GM20431 (cell line): ENCODE measurements around the gene REX1BD.
"Not testable (repeated sequence)": the region's sequence is repeated elsewhere in the genome, so short reads cannot be mapped to it uniquely, and the experiment has no call there.

Experiments used
- in situ Hi-C: fragments of 300-500 bp; cut with MseI, MboI; formaldehyde crosslinking; loops from one replicate; pipeline ENCODE4 v1.15.0; 2020; ENCODE audit warnings: low sequenced_read_pairs; ENCODE audit not compliant: unreplicated experiment

The REX1BD gene

DNA sequence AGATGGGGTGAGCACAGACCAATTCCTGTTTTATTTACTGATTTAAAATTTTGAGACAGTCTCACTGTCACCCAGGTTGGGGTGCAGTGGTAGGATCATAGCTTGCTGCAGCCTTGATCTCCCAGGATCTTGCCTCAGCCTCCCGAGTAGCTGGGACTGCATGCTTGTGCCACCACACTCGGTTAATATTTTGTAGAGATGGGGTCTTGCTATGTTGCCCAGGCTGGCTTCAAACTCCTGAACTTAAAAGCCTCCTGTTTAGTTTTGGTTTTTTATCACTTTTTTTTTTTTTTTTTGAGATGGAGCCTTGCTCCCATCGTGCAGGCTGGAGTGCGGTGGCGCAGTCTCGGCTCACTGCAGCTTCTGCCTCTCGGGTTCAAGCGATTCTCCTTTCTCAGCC is 12.2 kb upstream of the REX1BD start:
- in situ Hi-C loops: no loop called here

DNA sequence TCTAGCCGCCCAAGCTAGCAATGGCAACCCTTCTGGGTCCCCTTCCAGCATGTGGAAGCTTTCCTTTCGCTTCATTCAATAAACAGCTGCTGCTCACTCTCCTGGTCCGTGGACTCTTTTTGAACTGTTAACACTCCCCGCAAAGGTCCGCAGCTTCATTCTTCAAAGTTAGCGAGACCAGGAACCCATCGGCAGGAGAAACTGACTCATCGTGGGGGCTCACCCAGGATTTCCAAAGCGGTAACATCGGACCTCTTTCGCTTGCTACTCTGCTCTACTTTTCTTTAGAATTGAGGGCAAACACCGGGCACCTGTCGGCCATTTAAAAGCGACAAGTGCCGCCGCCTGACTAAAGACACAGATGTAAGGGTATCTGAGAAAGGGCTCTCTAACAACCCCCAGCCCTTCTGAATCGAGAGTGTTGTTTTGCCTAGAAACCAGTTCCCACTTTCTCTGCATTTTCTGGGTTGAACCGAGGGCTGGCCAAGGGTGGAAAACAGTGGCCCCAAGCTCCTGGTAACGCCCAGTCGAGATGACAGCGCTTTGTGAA is 11.2 kb upstream of the REX1BD start:
- in situ Hi-C loops: no loop called here

DNA sequence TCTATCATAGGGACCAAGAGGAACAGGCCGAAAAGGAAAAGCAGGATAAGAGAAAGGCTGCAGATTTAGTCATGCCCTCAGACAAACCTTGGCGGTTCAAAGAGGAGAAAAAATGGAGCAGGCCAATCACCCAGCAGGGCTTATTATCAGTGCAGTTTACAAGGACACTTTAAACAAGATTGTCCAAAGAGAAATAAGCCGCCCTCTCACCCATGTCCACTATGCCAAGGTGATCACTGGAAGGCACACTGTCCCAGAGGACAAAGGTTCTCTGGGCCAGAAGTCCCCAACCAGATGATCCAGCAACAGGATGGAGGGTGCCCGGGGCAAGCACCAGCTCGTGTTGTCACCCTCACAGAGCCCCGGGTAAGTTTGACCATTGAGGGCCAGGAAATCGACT is 8.3 kb upstream of the REX1BD start:
- in situ Hi-C loops: no loop called here

DNA sequence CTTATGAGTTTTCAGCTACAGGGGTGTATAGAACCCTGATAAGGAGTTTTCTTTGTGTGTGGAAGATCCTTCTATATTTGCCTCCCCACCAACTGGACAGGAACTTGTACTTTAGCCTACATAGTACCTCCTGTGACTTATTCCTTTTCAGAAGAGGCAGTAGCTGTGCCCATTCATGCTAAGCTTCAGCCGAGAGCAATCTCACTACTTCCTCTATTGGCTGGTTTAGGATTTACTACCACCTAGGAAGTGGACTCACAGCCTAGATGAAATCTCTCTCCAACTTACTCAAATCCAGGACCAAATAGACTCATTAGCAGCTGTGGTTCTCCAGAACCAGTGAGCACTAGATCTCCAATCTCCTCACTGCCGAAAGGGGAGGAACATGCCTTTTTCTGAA is 2.3 kb upstream of the REX1BD start:
- in situ Hi-C loops: no loop called here

DNA sequence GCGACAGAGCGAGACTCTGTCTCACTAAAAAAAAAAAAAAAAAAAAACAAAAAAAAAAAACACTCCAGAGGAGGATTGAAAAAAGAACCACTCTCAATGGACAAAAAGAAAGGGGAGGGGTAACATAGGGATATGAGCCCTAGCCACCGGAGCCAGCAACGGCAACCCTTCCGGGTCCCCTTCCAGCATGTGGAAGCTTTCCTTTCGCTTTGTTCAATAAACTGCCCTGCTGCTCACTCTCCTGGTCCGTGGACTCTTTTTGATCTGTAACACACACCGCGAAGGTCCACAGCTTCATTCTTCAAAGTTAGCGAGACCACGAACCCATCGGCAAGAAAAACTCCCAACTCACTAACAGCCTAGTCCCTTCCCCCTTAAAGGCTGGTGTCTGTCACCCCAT is 1.0 kb upstream of the REX1BD start:
- in situ Hi-C loops: no loop called here

DNA sequence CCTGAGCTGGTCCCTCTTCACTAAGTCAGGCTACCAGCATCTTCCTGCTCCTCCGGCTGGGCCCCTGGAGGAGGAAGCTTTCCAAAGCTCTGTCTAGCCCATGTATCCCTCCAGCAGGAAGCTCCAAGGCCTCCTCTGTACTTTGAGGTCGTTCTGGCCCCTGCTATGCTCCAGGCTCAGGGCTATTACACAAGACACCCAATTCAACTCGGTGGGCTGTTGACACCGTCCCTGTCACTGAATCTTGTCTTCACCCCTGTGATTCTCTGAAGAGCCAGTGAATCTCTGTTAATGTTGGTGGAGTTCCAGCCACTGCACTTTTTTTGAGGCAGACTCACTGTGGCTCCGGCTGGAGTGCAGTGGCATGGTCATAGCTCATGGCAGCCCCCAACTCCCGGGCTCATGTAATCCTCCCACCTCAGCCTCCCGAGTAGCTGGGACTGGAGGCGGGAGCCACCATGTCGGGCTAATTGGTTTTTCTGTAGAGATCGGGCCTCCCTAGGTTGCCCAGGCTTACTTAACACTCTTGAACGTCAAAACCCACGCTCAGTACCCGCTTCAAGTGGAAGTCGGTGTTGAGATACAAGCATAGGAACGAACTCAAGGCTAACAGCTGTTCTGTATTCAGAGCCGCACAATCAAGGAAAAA is 512 bp upstream of the REX1BD start:
- in situ Hi-C loops: no loop called here

DNA sequence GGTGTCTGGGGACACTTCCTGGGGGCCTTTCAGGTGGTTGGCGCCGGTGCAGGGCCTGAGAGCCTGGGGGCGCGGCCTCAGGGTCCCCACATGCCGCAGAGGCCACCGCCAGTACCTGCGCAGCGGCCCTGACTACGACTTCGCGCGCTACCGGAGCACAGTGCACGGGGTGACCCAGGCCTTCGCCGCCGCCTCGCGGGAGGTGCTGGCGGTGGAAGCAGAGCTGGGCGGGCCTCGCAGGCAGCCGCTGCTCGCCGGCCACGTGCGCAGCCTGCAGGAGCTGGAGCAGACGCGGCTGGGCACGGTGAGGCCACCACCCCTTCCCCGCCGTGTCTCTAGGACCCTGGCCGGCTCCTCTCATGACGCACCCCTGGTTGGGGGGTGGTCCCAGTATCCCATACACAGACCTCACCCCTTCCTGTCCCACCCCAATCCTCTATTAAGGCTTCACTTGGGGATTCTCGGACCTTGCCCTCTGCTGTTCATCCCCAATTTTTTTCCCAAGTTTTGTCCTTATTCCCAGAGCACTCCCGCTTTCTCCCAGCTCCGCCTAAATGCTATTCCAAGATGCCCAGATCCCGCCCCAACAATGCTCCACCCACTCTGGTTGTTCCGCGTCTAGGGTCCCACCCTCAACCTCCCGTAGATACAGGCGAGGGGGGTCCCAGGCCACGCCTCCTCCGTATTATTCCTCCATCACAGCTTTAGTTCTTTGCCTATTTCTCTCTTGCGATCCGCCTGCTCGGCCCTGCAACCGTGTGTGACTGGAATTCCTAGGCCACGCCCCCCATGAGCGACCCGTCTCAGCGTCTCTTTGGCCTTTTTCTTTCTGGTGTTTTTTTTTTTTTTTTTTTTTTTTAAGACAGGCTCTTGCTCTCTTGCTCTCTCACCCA is 1.0 kb downstream of the REX1BD start:
- in situ Hi-C loops: no loop called here

DNA sequence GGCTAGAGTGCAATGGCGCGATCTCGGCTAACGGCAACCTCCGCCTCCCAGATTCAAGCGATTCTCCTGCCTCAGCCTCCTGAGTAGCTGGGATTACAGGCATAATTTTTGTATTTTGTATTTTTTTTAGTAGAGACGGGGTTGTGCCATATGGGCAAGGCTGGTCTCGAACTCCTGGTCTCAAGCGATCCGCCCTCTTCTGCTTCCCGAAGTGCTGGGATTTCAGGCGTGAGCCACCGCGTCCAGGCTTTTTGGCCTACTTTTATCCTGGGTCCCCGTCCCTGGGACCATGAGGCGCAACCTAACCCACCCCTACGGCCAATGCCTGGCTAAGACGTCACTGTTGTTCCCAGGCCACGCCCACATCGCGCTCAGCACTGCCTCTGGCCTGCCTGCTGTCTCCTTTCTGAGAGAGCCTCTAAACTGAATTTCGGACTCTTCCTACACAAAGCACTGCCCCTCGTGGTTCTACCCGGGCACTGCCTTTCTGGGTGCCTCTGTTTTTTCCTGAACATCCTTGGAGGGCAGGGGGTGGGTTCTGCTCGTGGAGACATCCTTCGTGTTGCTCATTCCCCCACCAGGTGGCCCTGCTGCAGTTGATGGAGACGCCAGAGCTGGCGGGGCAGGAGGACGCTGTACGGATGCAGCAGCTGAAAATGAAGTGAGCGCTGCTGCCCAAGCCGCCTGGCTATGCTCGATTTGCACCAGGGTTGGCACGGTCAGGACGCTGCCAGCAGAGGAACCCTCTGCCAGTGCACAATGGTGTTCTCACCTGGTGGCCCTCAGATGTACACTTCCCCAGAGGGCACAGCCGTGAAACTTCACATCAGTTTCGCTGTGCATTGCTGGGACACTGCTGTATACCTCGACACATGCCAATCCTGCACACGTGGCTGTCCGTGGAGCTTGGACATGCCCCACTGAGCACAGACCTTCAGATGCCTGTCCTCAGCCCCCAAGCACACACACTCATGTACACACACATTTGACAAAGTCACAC is 2.0 kb downstream of the REX1BD start:
- in situ Hi-C loops: no loop called here

DNA sequence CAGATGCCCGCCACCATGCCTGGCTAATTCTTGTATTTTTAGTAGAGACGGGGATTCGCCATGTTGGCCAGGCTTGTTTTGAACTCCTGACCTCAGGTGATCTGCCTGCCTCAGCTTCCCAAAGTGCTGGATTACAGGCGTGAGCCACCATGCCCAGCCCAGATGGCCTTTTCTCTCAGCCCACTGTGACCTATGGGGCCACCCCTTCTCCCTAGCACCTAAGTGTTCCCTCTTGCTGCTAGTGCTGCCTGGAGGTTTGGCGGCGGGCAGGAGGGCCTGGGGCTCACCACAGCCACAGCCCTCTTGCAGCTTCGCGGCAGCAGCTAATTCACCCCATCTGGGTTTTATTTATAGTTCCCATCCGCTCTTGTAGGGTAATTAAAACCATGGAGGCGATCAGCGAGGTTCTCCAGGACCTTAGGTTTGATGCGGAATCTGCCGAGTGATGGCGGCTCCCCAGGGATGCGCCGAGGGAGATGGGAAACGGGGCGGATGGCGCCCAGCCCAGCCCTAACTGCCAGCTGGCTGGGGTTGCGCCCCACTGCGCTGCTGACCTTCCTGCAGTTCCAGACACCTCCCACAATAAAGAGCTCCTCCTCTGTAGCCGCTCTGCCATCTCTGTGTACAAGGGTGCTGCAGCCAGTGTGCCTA is 3.3 kb downstream of the REX1BD start:
- in situ Hi-C loops: no loop called here

DNA sequence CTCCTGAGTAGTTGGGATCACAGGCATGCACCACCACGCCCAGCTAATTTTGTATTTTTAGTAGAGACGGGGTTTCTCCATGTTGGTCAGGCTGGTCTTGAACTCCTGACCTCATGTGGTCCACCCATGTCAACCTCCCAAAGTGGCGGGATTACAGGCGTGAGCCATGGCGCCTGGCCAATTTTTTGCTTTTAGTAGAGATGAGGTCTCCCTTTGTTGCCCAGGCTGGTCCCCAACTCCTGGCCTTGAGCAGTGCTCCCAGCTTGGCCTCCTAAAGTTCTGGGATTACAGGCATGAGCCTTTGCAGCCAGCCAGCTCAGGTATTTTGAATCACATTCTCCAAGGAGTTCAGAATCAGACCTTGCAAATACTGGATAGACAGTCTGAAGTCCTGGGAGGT is 4.1 kb downstream of the REX1BD start:
- in situ Hi-C loops: not testable (repeated sequence)

DNA sequence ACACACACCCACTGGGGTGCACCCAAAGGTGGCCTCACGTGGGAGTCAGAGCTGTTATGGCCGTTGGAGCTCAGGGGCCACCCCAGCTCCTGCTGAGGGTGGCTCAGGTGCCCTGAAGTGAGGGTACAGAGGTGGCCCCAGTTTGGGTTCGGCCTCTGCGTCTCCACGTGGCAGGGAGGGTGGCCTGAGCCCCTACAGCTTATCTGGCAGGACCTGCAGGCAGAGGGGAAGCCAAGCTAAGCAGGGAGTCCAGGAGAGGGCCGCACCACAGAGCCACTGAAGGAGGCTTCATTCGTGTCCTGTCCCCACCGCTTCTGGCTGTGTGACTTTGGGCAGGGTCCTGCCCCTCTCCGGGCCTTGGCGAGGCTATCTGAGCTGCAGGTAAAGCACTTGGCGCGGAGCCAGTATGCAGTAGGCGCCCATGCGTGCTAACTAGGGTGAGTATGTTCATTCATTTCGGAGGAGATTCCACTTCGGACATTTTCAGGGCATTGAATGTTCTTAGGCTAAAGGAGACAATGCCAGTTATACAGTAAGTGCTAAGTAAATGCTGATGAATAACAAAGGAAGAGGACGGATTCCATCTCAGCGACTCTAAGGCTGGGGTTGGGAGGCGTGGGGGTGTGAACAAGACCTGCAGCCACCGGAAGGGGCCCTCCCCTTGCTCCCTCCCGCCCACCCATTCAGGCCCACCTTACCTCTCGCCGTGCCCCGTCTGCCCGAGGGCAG is 4.9 kb downstream of the REX1BD start:
- in situ Hi-C loops: no loop called here

DNA sequence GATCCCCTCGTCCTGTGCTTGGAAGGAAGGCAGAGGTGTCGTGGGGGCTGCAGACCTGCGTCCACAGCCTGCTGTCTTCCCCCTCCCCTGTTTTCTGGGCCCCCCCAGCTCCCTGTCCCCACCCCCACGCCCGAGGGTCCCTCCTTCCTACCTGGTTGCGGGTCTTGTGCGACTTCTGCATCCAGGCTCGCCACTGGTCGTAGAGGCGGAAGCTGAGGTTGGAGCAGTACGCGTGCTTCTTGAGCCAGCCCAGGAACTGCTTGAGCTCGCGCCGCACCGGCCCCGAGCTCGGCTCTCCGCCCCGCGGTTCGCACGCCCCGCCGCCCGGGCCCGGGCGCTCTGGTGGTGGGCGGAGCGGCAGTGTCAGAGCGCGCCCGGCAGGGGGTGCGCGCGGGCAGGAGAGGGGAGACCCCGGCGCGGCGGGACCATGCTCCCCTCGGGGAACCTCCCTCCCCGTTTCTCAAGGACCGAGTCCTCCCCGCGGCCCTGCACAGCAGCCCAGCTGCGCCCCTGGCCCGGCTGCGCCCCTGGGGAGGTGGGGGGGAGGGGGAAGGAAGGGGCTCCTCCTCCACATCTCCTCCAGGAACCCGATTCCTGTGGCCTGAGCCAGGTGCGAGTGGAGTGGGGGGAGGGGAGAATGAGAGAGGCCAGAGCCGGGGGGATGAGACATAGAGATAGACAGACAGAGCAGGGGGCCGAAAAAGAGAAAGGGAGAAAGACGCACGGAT is 5.7 kb downstream of the REX1BD start:
- in situ Hi-C loops: no loop called here

DNA sequence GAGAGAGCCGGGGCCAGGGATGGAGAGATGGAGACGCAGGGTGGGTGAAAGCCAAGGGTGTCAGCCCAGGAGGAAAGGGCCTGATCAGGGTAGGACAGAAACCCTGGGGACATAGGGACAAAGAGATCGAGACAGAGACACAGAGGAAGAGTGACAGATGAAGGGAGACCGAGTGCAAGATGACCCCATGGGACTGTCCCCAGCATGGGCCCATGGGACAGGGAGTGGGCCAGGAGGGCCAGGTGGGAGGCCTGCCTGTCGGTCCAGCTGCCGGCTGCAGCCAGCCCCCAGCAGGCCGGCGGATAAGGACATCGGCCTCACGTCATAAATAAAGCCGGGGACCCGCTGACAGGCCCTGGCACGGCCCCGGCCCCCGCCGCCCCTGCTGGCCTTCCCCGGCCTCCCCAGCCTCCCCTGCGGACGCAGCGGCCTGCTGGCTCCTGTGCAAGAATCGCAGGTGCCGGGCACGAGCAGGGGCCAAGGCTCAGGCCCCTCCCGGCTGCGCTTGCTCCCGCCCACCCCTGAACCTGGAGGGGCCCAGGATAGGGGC is 6.3 kb downstream of the REX1BD start:
- in situ Hi-C loops: no loop called here

DNA sequence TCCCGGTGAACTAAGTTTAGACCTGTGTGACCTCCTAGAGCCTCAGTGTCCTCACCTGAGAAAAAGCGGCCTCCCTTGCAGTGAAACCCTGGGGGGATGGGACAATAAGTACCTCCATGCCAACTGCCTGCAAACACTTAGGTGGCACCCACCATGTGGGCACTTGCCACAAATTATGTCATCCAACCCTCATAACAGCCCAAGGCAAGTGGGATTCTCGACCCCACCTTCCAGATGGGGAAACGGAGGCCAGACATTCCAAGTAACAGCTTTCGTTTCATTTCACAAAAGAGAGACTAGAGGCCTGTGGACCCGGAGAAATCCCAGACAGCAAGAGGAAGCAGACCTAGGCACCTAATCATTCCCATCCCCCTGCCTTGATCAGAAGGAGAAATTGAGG is 6.9 kb downstream of the REX1BD start:
- in situ Hi-C loops: no loop called here

DNA sequence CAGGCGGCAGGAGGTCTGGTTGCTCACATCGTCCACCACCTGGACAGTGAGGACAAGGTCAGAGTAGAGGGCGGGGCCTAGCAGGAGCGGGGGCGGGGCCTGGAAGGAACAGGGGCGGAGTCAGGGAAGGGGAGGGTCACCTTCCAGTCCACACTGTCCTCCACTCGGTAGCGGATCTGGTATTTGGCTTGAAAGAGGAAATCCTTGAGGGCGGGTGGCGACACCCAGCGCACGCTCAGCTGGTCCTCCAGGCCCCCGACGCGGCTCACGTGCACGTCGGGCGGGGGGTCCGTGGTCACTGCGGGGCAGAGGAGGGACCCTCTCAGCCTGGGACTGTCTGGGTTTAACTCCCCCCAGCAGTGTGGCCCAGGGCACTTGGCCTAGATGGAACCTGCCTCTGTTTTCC is 8.2 kb downstream of the REX1BD start:
- in situ Hi-C loops: no loop called here

DNA sequence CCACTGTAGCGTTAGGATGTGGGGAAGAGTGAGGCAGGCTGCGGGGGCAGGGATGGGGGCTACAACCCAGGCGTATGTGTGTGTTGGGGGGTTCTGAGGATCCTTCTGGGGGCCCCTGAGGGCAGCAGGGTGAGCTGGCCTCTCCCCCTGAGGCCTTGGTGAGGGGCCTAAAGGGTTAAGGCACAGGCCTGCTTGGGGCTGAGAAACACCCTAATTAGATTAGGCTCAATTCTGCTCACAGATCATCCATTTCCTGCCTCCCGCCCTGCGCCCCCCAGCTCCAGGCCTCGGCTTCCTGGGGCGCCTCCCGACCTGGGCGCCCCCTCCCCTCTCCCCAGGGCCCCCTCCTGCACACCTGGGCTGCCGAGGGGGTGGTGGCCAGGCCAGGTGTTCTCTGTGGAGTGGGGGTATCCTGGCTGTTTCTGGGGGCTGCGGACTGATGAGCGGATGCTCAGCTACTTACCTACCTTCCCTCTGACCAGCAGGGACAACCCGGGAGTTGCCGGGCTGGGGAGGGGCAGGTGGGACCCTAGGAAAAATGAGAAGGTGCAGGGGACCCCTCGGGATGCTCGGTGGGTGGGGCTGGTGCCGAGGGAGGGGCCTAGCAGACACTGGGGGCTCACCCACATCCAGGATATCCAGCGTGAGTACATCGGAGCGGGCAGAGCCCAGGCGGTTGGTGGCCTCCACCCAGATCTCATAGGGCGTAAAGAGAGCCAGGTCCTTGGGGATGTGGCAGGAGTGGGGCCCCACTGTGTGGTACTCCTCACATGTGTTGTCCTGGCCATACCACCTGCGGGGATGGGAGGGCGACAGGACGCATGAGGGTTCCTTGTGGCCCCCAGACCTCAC is 9.4 kb downstream of the REX1BD start:
- in situ Hi-C loops: no loop called here

DNA sequence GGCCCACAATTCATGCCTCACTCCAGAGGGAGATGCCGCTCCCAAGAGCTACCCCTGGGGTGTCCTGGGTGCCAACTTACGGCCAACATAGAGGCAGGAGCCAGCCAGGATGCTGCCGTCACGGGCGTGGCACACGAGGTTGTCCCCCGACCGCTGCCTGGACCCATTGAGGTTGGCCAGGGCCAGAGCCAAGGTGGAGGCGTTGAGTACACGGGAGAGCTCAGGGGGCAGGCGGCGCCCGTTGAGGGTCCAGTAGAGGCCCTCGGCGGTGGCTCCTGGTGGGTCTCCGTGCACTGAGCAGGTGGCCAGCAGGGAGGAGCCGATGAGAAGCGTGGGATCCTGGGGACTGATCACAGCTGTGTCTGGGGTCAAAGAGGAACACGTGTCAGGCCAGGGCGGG is 10.9 kb downstream of the REX1BD start:
- in situ Hi-C loops: no loop called here
